Skeletal muscle satellite cell (primary cell): Measurements from ENCODE around the gene BPGM.
A peak's percentile ranks its signal among the peaks of the same experiment; 100 is the strongest.
"Not testable (repeated sequence)": the region's sequence is repeated elsewhere in the genome, so short reads cannot be mapped to it uniquely, and the experiment has no call there.

Experiments
- H3K27me3 ChIP-seq: 2 replicates; pipeline ENCODE4 v1.7.0; 2013; ENCODE audit warnings: low read length; ENCODE audit not compliant: control insufficient read depth, insufficient read depth
- H3K36me3 ChIP-seq: 2 replicates; pipeline ENCODE4 v1.7.0; 2013; ENCODE audit warnings: mild to moderate bottlenecking, control low read depth, low read length; ENCODE audit not compliant: insufficient read depth
- H3K4me1 ChIP-seq: 2 replicates; pipeline ENCODE4 v1.7.0; 2013; ENCODE audit warnings: low read length; ENCODE audit not compliant: control insufficient read depth, insufficient read depth
- H3K4me2 ChIP-seq: 2 replicates; pipeline ENCODE4 v1.7.0; 2013; ENCODE audit warnings: mild to moderate bottlenecking, low read length
- H3K4me3 ChIP-seq: 2 replicates; pipeline ENCODE4 v1.7.0; 2013; ENCODE audit warnings: low read length
- H3K9ac ChIP-seq: 2 replicates; pipeline ENCODE4 v1.7.0; 2013; ENCODE audit warnings: mild to moderate bottlenecking, low read depth, low read length, moderate library complexity
- H3K9me3 ChIP-seq: replicated peaks from 2 replicates; pipeline ENCODE4 v1.7.0; 2013; ENCODE audit warnings: mild to moderate bottlenecking, control low read depth, low read length

The BPGM gene

GRCh38 chr7:134636008-134636449 is 10.6 kb upstream of the BPGM start:
- no peaks in the 10 kb centered on the region for H3K27me3 ChIP-seq
- peaks cover 7% of the 10 kb centered on the region for H3K4me1 ChIP-seq
- H3K4me3 ChIP-seq = no peak overlapping the region
- H3K36me3 ChIP-seq = no peaks in the 10 kb centered on the region
- H3K4me2 ChIP-seq = no peak overlapping the region
- H3K9me3 ChIP-seq = no peaks in the 10 kb centered on the region
- H3K9ac ChIP-seq = no peak overlapping the region

- Histone ChIP-seq H3K36me3 (no peaks in the 10 kb centered on the region), H3K9ac (no peak overlapping the region), H3K9me3 (no peaks in the 10 kb centered on the region), H3K4me2 (no peak overlapping the region), H3K4me1 (peaks cover 5% of the 10 kb centered on the region), H3K4me3 (no peak overlapping the region), H3K27me3 (no peaks in the 10 kb centered on the region)
Measured at GRCh38 chr7:134637441-134637840, 9.2 kb upstream of the BPGM start.

GRCh38 chr7:134637934-134638719 is 8.5 kb upstream of the BPGM start:
- H3K9ac ChIP-seq = no peak overlapping the region
- no peaks in the 10 kb centered on the region for H3K9me3 ChIP-seq
- no peak overlapping the region for H3K4me2 ChIP-seq
- no peaks in the 10 kb centered on the region for H3K27me3 ChIP-seq
- H3K4me1 ChIP-seq = peaks cover 5% of the 10 kb centered on the region
- no peaks in the 10 kb centered on the region for H3K36me3 ChIP-seq
- H3K4me3 ChIP-seq = no peak overlapping the region

GRCh38 chr7:134639061-134639460 is 7.6 kb upstream of the BPGM start:
- no peak overlapping the region for H3K9ac ChIP-seq
- no peaks in the 10 kb centered on the region for H3K36me3 ChIP-seq
- H3K27me3 ChIP-seq = no peaks in the 10 kb centered on the region
- no peak overlapping the region for H3K4me2 ChIP-seq
- no peaks in the 10 kb centered on the region for H3K9me3 ChIP-seq
- peaks cover 5% of the 10 kb centered on the region for H3K4me1 ChIP-seq
- H3K4me3 ChIP-seq = no peak overlapping the region

- peaks cover 5% of the 10 kb centered on the region for H3K4me1 ChIP-seq
- no peaks in the 10 kb centered on the region for H3K36me3 ChIP-seq
- no peaks in the 10 kb centered on the region for H3K9me3 ChIP-seq
- no peaks in the 10 kb centered on the region for H3K27me3 ChIP-seq
- H3K9ac ChIP-seq = no peak overlapping the region
- H3K4me3 ChIP-seq = no peak overlapping the region
- H3K4me2 ChIP-seq = no peak overlapping the region
Measured at GRCh38 chr7:134639683-134640279, 6.9 kb upstream of the BPGM start.

GRCh38 chr7:134640842-134641715 is 5.6 kb upstream of the BPGM start:
- H3K36me3 ChIP-seq = no peaks in the 10 kb centered on the region
- H3K9ac ChIP-seq = no peak overlapping the region
- H3K4me1 ChIP-seq = peaks cover 14% of the 10 kb centered on the region
- no peak overlapping the region for H3K4me3 ChIP-seq
- no peaks in the 10 kb centered on the region for H3K9me3 ChIP-seq
- H3K27me3 ChIP-seq = no peaks in the 10 kb centered on the region
- H3K4me2 ChIP-seq = no peak overlapping the region

GRCh38 chr7:134641981-134642380 is 4.7 kb upstream of the BPGM start:
- not testable (repeated sequence) for H3K36me3 ChIP-seq, H3K9ac ChIP-seq, H3K4me2 ChIP-seq, H3K27me3 ChIP-seq, H3K9me3 ChIP-seq, H3K4me3 ChIP-seq
- peaks cover 14% of the 10 kb centered on the region for H3K4me1 ChIP-seq

GRCh38 chr7:134643131-134643530 is 3.5 kb upstream of the BPGM start:
- H3K27me3 ChIP-seq = no peaks in the 10 kb centered on the region
- no peaks in the 10 kb centered on the region for H3K9me3 ChIP-seq
- H3K9ac ChIP-seq = no peak overlapping the region
- H3K4me3 ChIP-seq = no peak overlapping the region
- H3K36me3 ChIP-seq = no peaks in the 10 kb centered on the region
- H3K4me2 ChIP-seq = no peak overlapping the region
- H3K4me1 ChIP-seq = peaks cover 14% of the 10 kb centered on the region

- Histone ChIP-seq H3K4me3 (peak overlapping the region; percentile 77), H3K4me2 (peak overlapping the region; percentile 85), H3K9ac (peak overlapping the region; percentile 93)
Measured at GRCh38 chr7:134645478-134645877, 1.2 kb upstream of the BPGM start.

GRCh38 chr7:134645935-134646334 is 718 bp upstream of the BPGM start:
- Histone ChIP-seq H3K9me3 (no peaks in the 10 kb centered on the region), H3K4me3 (peak overlapping the region; percentile 77), H3K9ac (peak overlapping the region; percentile 93), H3K27me3 (no peaks in the 10 kb centered on the region), H3K4me1 (peaks cover 29% of the 10 kb centered on the region), H3K36me3 (no peaks in the 10 kb centered on the region), H3K4me2 (peak overlapping the region; percentile 85)

More at GRCh38 chr7:134645478-134645877, 1.2 kb upstream of the BPGM start:
- no peaks in the 10 kb centered on the region for H3K27me3 ChIP-seq
- no peaks in the 10 kb centered on the region for H3K36me3 ChIP-seq
- H3K4me1 ChIP-seq = peaks cover 29% of the 10 kb centered on the region
- no peaks in the 10 kb centered on the region for H3K9me3 ChIP-seq

GRCh38 chr7:134648456-134648855 is 1.8 kb downstream of the BPGM start:
- Histone ChIP-seq H3K36me3 (no peaks in the 10 kb centered on the region), H3K4me1 (peaks cover 28% of the 10 kb centered on the region), H3K4me2 (peak overlapping the region; percentile 67), H3K9me3 (no peaks in the 10 kb centered on the region), H3K9ac (no peak overlapping the region), H3K27me3 (no peaks in the 10 kb centered on the region), H3K4me3 (no peak overlapping the region)
